ENCODE results near the gene TMEM191B.
"Not testable (repeated sequence)": the region's sequence is repeated elsewhere in the genome, so short reads cannot be mapped to it uniquely, and the experiment has no call there.

The TMEM191B gene

GRCh38 chr22:18558939-18559338, 31.3 kb downstream of the TMEM191B start:
- not testable (repeated sequence) for DNase-seq

- not testable (repeated sequence) for DNase-seq
These were observed 32.7 kb downstream of the TMEM191B start for GRCh38 chr22:18560099-18560974.

- not testable (repeated sequence) for DNase-seq
These were observed 43.1 kb downstream of the TMEM191B start for GRCh38 chr22:18570509-18571246.

- not testable (repeated sequence) for DNase-seq
These were observed 46.0 kb downstream of the TMEM191B start for GRCh38 chr22:18573483-18574164.

GRCh38 chr22:18574555-18574954, 47.0 kb downstream of the TMEM191B start:
- DNase-seq: not testable (repeated sequence)

- DNase-seq: not testable (repeated sequence)
These were observed 48.1 kb downstream of the TMEM191B start for GRCh38 chr22:18575686-18576085.

GRCh38 chr22:18577090-18577818, 49.7 kb downstream of the TMEM191B start:
- DNase-seq: not testable (repeated sequence)

GRCh38 chr22:18577847-18578246, 50.2 kb downstream of the TMEM191B start:
- not testable (repeated sequence) for DNase-seq

Data from fibroblast of skin of right biceps (primary cell).